ENCODE results near the gene HLA-E.
A peak's percentile ranks its signal among the peaks of the same experiment; 100 is the strongest.
"Not testable (repeated sequence)": the region's sequence is repeated elsewhere in the genome, so short reads cannot be mapped to it uniquely, and the experiment has no call there.

HLA-E gene

GRCh38 chr6:30481211-30481964, 7.9 kb upstream of the HLA-E start:
- no peak for DNase-seq

- DNase-seq, result peak; percentile 86
Measured at GRCh38 chr6:30481965-30482644, 7.2 kb upstream of the HLA-E start.

GRCh38 chr6:30483677-30484279, 5.5 kb upstream of the HLA-E start:
- no peak for DNase-seq

- no peak for DNase-seq
Measured at GRCh38 chr6:30485236-30485635, 4.1 kb upstream of the HLA-E start.

GRCh38 chr6:30487926-30488325, 1.4 kb upstream of the HLA-E start:
- DNase-seq, result no peak

GRCh38 chr6:30488697-30489080, 620 bp upstream of the HLA-E start:
- not testable (repeated sequence) for DNase-seq

GRCh38 chr6:30490026-30490876, 942 bp downstream of the HLA-E start:
- DNase-seq, result peak; percentile 84

GRCh38 chr6:30491291-30491953, 2.1 kb downstream of the HLA-E start:
- not testable (repeated sequence) for DNase-seq

- no peak for DNase-seq
Measured at GRCh38 chr6:30491991-30492952, 3.0 kb downstream of the HLA-E start.

- peak; percentile 55 for DNase-seq
Measured at GRCh38 chr6:30493643-30494250, 4.4 kb downstream of the HLA-E start.

- no peak for DNase-seq
Measured at GRCh38 chr6:30494291-30494861, 5.1 kb downstream of the HLA-E start.

- DNase-seq, result not testable (repeated sequence)
Measured at GRCh38 chr6:30495060-30495459, 5.8 kb downstream of the HLA-E start.

- no peak for DNase-seq
Measured at GRCh38 chr6:30495993-30496392, 6.7 kb downstream of the HLA-E start.

- not testable (repeated sequence) for DNase-seq
Measured at GRCh38 chr6:30497261-30497599, 7.9 kb downstream of the HLA-E start.

- DNase-seq, result no peak
Measured at GRCh38 chr6:30497714-30498113, 8.4 kb downstream of the HLA-E start.

GRCh38 chr6:30498705-30499104, 9.4 kb downstream of the HLA-E start:
- not testable (repeated sequence) for DNase-seq

- DNase-seq, result no peak
Measured at GRCh38 chr6:30500421-30501355, 11.4 kb downstream of the HLA-E start.

- no peak for DNase-seq
Measured at GRCh38 chr6:30507849-30508827, 18.8 kb downstream of the HLA-E start.
